SK-N-SH treated with all-trans-retinoic acid at 6 μM for 48 hours (cell line): Measurements from ENCODE around the gene TMSB15B.

ENCODE experiments used
- ARNTL ChIP-seq: fragments of 450-650 bp; formaldehyde crosslinking; IDR thresholded peaks from 2 replicates; pipeline ENCODE4 v1.5.0; 2020; ENCODE audit warnings: low read depth, mild to moderate bottlenecking, moderate library complexity, borderline replicate concordance
- ESRRG ChIP-seq: fragments of 250-450 bp; sonication (Bioruptor Pico); IDR thresholded peaks from 2 replicates; pipeline ENCODE4 v1.6.1; 2021; ENCODE audit warnings: mild to moderate bottlenecking
- GLIS3 ChIP-seq: fragments of 250-450 bp; sonication (Bioruptor Pico); IDR thresholded peaks from 2 replicates; pipeline ENCODE4 v1.5.0; 2020; ENCODE audit warnings: mild to moderate bottlenecking, moderate library complexity
- RARB ChIP-seq: fragments of 250-450 bp; sonication (Bioruptor Pico); IDR thresholded peaks from 2 replicates; pipeline ENCODE4 v1.8.0; 2021; ENCODE audit warnings: mild to moderate bottlenecking, moderate library complexity
- TOX ChIP-seq: fragments of 250-450 bp; sonication (Bioruptor Pico); IDR thresholded peaks from 2 replicates; pipeline ENCODE4 v1.8.0; 2021; ENCODE audit warnings: mild to moderate bottlenecking, moderate library complexity, borderline replicate concordance
- ZFP3 ChIP-seq: fragments of 250-450 bp; sonication (Bioruptor Pico); IDR thresholded peaks from 2 replicates; pipeline ENCODE4 v1.5.0; 2020; ENCODE audit warnings: mild to moderate bottlenecking, moderate library complexity
- ZFP30 ChIP-seq: fragments of 450-650 bp; formaldehyde crosslinking; IDR thresholded peaks from 2 replicates; pipeline ENCODE4 v1.5.0; 2022; ENCODE audit warnings: mild to moderate bottlenecking, moderate library complexity
- ZNF8 ChIP-seq: fragments of 450-650 bp; formaldehyde crosslinking; IDR thresholded peaks from 2 replicates; pipeline ENCODE4 v1.5.0; 2020; ENCODE audit warnings: mild to moderate bottlenecking, moderate library complexity
- TF ChIP-seq, protein P1 (sequence below): fragments of 250-450 bp; sonication (Bioruptor Pico); IDR thresholded peaks from 2 replicates; pipeline ENCODE4 v1.8.0; 2020; ENCODE audit warnings: mild to moderate bottlenecking, moderate library complexity, borderline replicate concordance
- TF ChIP-seq, protein P2 (sequence below): fragments of 250-450 bp; sonication (Bioruptor Pico); IDR thresholded peaks from 2 replicates; pipeline ENCODE4 v1.5.1; 2021; ENCODE audit warnings: mild to moderate bottlenecking, moderate library complexity

DNA sequence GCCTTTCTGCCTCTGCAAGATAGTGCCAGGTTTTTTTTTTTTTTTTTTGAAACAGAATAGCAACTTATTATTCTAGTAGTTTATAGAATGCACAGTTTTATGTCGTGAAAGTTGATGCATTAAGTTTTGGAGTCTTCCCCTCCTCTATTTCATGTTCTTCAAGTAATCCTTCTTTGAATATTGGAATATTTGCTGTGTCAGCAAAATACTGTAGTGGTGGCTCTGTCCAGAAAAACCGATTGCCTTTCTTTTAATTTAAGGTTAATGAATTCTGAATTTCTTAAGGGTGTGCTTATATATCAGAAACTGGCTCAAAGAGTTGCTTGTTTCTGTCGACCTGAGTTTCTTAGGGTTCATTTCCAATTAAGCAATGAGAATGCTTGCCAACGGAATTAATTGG, 34.8 kb upstream of the TMSB15B start:
- TF ChIP-seq, protein P1, sequence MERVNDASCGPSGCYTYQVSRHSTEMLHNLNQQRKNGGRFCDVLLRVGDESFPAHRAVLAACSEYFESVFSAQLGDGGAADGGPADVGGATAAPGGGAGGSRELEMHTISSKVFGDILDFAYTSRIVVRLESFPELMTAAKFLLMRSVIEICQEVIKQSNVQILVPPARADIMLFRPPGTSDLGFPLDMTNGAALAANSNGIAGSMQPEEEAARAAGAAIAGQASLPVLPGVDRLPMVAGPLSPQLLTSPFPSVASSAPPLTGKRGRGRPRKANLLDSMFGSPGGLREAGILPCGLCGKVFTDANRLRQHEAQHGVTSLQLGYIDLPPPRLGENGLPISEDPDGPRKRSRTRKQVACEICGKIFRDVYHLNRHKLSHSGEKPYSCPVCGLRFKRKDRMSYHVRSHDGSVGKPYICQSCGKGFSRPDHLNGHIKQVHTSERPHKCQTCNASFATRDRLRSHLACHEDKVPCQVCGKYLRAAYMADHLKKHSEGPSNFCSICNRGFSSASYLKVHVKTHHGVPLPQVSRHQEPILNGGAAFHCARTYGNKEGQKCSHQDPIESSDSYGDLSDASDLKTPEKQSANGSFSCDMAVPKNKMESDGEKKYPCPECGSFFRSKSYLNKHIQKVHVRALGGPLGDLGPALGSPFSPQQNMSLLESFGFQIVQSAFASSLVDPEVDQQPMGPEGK (CRISPR knock-in tag): no peak
- TF ChIP-seq, protein P2, sequence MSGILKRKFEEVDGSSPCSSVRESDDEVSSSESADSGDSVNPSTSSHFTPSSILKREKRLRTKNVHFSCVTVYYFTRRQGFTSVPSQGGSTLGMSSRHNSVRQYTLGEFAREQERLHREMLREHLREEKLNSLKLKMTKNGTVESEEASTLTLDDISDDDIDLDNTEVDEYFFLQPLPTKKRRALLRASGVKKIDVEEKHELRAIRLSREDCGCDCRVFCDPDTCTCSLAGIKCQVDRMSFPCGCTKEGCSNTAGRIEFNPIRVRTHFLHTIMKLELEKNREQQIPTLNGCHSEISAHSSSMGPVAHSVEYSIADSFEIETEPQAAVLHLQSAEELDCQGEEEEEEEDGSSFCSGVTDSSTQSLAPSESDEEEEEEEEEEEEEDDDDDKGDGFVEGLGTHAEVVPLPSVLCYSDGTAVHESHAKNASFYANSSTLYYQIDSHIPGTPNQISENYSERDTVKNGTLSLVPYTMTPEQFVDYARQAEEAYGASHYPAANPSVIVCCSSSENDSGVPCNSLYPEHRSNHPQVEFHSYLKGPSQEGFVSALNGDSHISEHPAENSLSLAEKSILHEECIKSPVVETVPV (CRISPR knock-in tag): no peak
- no peak for TF ChIP-seq RARB (CRISPR knock-in tag)
- TF ChIP-seq TOX (CRISPR knock-in tag): no peak
- TF ChIP-seq ZNF8 (CRISPR knock-in tag): no peak
- no peak for TF ChIP-seq GLIS3 (CRISPR knock-in tag)
- TF ChIP-seq ZFP30 (CRISPR knock-in tag): no peak
- no peak for TF ChIP-seq ESRRG (CRISPR knock-in tag)
- no peak for TF ChIP-seq ZFP3 (CRISPR knock-in tag)
- TF ChIP-seq ARNTL: no peak
